Endothelial cell of umbilical vein (primary cell): ENCODE results near the gene CDYL. TPM values are rescaled to one million over a fixed set of nuclear protein-coding genes. Genes with fewer than 3 reads are reported as not detected.

Experiments
- BruUV-seq: library from RNA; stranded (reverse); fragments of 400-500 nt; replicated peaks from 2 replicates; lab custom pipeline; 2021; lab: Mats Ljungman, UMichigan
- CTCF ChIA-PET: fragments of 300-600, 350-600 bp; sonication (Branson Sonifier 250); formaldehyde crosslinking; loops from one replicate; lab custom pipeline; 2021; ENCODE audit warnings: antibody characterized with exemption, inconsistent platforms; lab: Charles Lee
- POLR2A ChIA-PET: fragments of 300-600, 350-600 bp; sonication (Branson Sonifier 250); formaldehyde crosslinking; loops from one replicate; lab custom pipeline; 2021; ENCODE audit warnings: antibody characterized with exemption, inconsistent platforms; lab: Charles Lee
- DNase-seq: peaks from one replicate; pipeline ENCODE4 v3.0.0-alpha.2; 2011; ENCODE audit warnings: low read depth, low spot score
- FAIRE-seq: peaks from 2 replicates; lab custom pipeline; 2011; peaks lifted over from hg19 to GRCh38; lab: Jason Lieb, UNC
- H2AFZ ChIP-seq: 2 replicates; pipeline ENCODE4 v1.6.0; 2012; ENCODE audit warnings: low read depth, low read length, control low read depth, inconsistent platforms
- H3K27ac ChIP-seq: 2 replicates; pipeline ENCODE4 v1.5.1; 2011; ENCODE audit warnings: low read depth, mild to moderate bottlenecking, control low read depth, low read length, moderate library complexity; ENCODE audit not compliant: insufficient read depth
- H3K27me3 ChIP-seq, 2 experiments: 2 replicates each; pipeline versions ENCODE4 v1.6.0 to v1.6.1; 2011; ENCODE audit warnings: low read length in 2 of 2, mixed read lengths in 1 of 2; ENCODE audit not compliant: control insufficient read depth in 2 of 2, insufficient read depth in 2 of 2
- H3K36me3 ChIP-seq, 2 experiments: 2 replicates in 1 of 2; 3 replicates in 1 of 2; pipeline ENCODE4 v1.5.1; 2011; ENCODE audit warnings: low read length in 2 of 2, mild to moderate bottlenecking in 1 of 2, moderate library complexity in 1 of 2; ENCODE audit not compliant: control insufficient read depth in 2 of 2, insufficient read depth in 2 of 2; ENCODE audit errors: extremely low read depth in 1 of 2
- H3K4me1 ChIP-seq: 3 replicates; pipeline ENCODE4 v1.5.1; 2011; ENCODE audit warnings: mild to moderate bottlenecking, low read length; ENCODE audit not compliant: control insufficient read depth, insufficient read depth; ENCODE audit errors: extremely low read depth
- H3K4me2 ChIP-seq: 2 replicates; pipeline ENCODE4 v1.6.1; 2011; ENCODE audit warnings: low read length, control low read depth, mixed read lengths; ENCODE audit not compliant: insufficient read depth
- H3K4me3 ChIP-seq, 3 experiments: fragments of 200-600 bp in 1 of 3; sonication (generic), shearing (Covaris generic) in 1 of 3; replicated peaks in 1 of 3; 2 replicates each; pipeline ENCODE4 v1.5.1; 2011 to 2016; ENCODE audit warnings: control low read depth in 3 of 3, low read length in 3 of 3, mild to moderate bottlenecking in 2 of 3, inconsistent platforms in 1 of 3, low read depth in 1 of 3, moderate library complexity in 1 of 3; ENCODE audit not compliant: insufficient read depth in 1 of 3
- H3K79me2 ChIP-seq: 2 replicates; pipeline ENCODE4 v1.6.0; 2012; ENCODE audit warnings: low read length, inconsistent platforms; ENCODE audit not compliant: control insufficient read depth, insufficient read depth
- H3K9ac ChIP-seq: replicated peaks from 2 replicates; pipeline ENCODE3; 2011; ENCODE audit warnings: low read length, control low read depth; ENCODE audit not compliant: insufficient read depth; ENCODE audit errors: extremely low read depth
- H3K9me1 ChIP-seq: replicated peaks from 3 replicates; pipeline ENCODE4 v1.6.0; 2011; ENCODE audit warnings: mild to moderate bottlenecking, low read length; ENCODE audit not compliant: control insufficient read depth, insufficient read depth; ENCODE audit errors: extremely low read depth
- H3K9me3 ChIP-seq: replicated peaks from 2 replicates; pipeline ENCODE4 v1.5.1; 2012; ENCODE audit warnings: low read length, inconsistent platforms; ENCODE audit not compliant: control insufficient read depth, insufficient read depth
- H4K20me1 ChIP-seq: replicated peaks from 2 replicates; pipeline ENCODE3; 2011; ENCODE audit warnings: mild to moderate bottlenecking, low read length; ENCODE audit not compliant: control insufficient read depth, insufficient read depth; ENCODE audit errors: extremely low read depth
- CTCF ChIP-seq, 2 donors: IDR thresholded peaks; 1 replicate in 1 of 2; 2 replicates in 1 of 2; pipeline ENCODE4 v1.5.1; 2011; ENCODE audit warnings: low read length in 2 of 2, mild to moderate bottlenecking in 2 of 2, moderate library complexity in 2 of 2, control low read depth in 1 of 2, inconsistent platforms in 1 of 2, low read depth in 1 of 2; ENCODE audit not compliant: insufficient read depth in 1 of 2; ENCODE audit errors: extremely low read depth in 1 of 2
- EZH2 ChIP-seq: IDR thresholded peaks from 2 replicates; pipeline ENCODE4 v1.6.1; 2012; ENCODE audit warnings: borderline replicate concordance, low read depth, mild to moderate bottlenecking, moderate library complexity, low read length, inconsistent platforms; ENCODE audit not compliant: severe bottlenecking
- FOS ChIP-seq: IDR thresholded peaks from 2 replicates; pipeline ENCODE4 v1.6.1; 2011; ENCODE audit warnings: mild to moderate bottlenecking, low read length, moderate library complexity, borderline replicate concordance; ENCODE audit not compliant: insufficient read depth
- GATA2 ChIP-seq: IDR thresholded peaks from 2 replicates; pipeline ENCODE4 v1.7.0; 2011; ENCODE audit warnings: low read depth, mild to moderate bottlenecking, moderate library complexity, mixed read lengths, low read length; ENCODE audit not compliant: insufficient read length, insufficient read depth
- JUN ChIP-seq: IDR thresholded peaks from 2 replicates; pipeline ENCODE4 v1.6.1; 2011; ENCODE audit warnings: borderline replicate concordance, low read depth; ENCODE audit not compliant: insufficient read length, insufficient read depth
- MAX ChIP-seq: IDR thresholded peaks from 2 replicates; pipeline ENCODE4 v1.6.1; 2011; ENCODE audit not compliant: insufficient read depth, insufficient read length
- MYC ChIP-seq: IDR thresholded peaks from one replicate; pipeline ENCODE4 v1.6.1; 2011; ENCODE audit warnings: mild to moderate bottlenecking, low read depth, low read length
- POLR2A ChIP-seq: IDR thresholded peaks from 2 replicates; pipeline ENCODE4 v1.6.1; 2012; ENCODE audit warnings: low read depth, mild to moderate bottlenecking, control low read depth, low read length
- POLR2AphosphoS5 ChIP-seq: IDR thresholded peaks from 2 replicates; pipeline ENCODE4 v1.6.1; 2012; ENCODE audit warnings: low read depth, mild to moderate bottlenecking, control low read depth, low read length, moderate library complexity; ENCODE audit not compliant: insufficient read depth
- dilution Hi-C: fragments of 300-500 bp; cut with MboI; formaldehyde crosslinking; loops from one replicate; pipeline ENCODE4 v1.15.0; 2019; ENCODE audit warnings: low sequenced_read_pairs; ENCODE audit not compliant: extremely low pct_ligation_motif_present
- intact Hi-C: fragments of 100-400 bp; cut with micrococcal nuclease; formaldehyde crosslinking; loops from one replicate; pipeline ENCODE4 v1.10.0; 2022
- polyA plus RNA-seq, 4 experiments: library from polyadenylated mRNA; depleted of rRNA in 3 of 4; stranded (reverse) in 3 of 4; unstranded in 1 of 4; fragments of >200 nt; gene quantifications; 2 replicates each; pipeline versions ENCODE4 v1.2.1 to v1.2.3, GENCODE V29; 2011 to 2012; ENCODE audit warnings: missing spikeins in 1 of 4
- total RNA-seq: library from RNA; stranded (reverse); gene quantifications from 2 replicates; pipeline ENCODE4 v1.2.3, GENCODE V29; 2021

CDYL gene
- total and polyA plus RNA-seq, 2 donors (not counting 3 experiments of a cell fraction or from before 2014, with no cell fraction given): 10.2 to 35.6 TPM

GRCh38 chr6:4965562-4966389 is 189.6 kb downstream of the CDYL start:
- intact Hi-C loops (no loop called here), dilution Hi-C loops (no loop called here)
- Histone ChIP-seq H3K4me3 (no peak overlapping the region), H3K36me3 (no peaks in the 10 kb centered on the region), H2AFZ (no peak overlapping the region), H3K9me1 (no peaks in the 10 kb centered on the region), H3K4me1 (no peaks in the 10 kb centered on the region), H3K27ac (no peak overlapping the region), H3K9me3 (no peaks in the 10 kb centered on the region), H3K9ac (no peak overlapping the region), H3K4me2 (no peak overlapping the region), H4K20me1 (no peaks in the 10 kb centered on the region), H3K27me3 (peaks cover 2 to 7% of the 10 kb centered on the region in 2 experiments), H3K79me2 (no peaks in the 10 kb centered on the region)
- CTCF ChIA-PET: interaction anchor here (1.4 kb wide), 1 partner anchor 19 kb away, joined by 3 read pairs; no protein-coding TSS in a partner anchor
- POLR2A ChIA-PET: no interaction called here
- FAIRE-seq (no peak), DNase-seq (no peak)
- no TSS peak for BruUV-seq
- no peak for TF ChIP-seq EZH2
- no peak for TF ChIP-seq MAX
- no peak for TF ChIP-seq JUN
- TF ChIP-seq POLR2AphosphoS5: no peak
- TF ChIP-seq GATA2: no peak
- TF ChIP-seq POLR2A: no peak
- TF ChIP-seq FOS: no peak
- TF ChIP-seq MYC: no peak
- no peak for TF ChIP-seq CTCF (IDR thresholded peaks at IDR 0.05; ENCODE audit: extremely low read depth in 1 of 2, insufficient read depth in 1 of 2, low read depth in 1 of 2, low read length in 2 of 2)
